Colonic mucosa (tissue), 4 donors: ENCODE measurements around the gene HSH2D. TPM values are rescaled to one million over a fixed set of nuclear protein-coding genes. Genes with fewer than 3 reads are reported as not detected.

Experiments
- DNase-seq: peaks from one replicate; pipeline ENCODE4 v3.0.0-alpha.2; 2020
- H3K27ac ChIP-seq: fragments of 200-600 bp; one replicate; pipeline ENCODE4 v1.8.0; 2021
- H3K27me3 ChIP-seq: fragments of 200-600 bp; one replicate; pipeline ENCODE4 v1.8.0; 2021
- H3K36me3 ChIP-seq: fragments of 200-600 bp; one replicate; pipeline ENCODE4 v1.8.0; 2021
- H3K4me1 ChIP-seq: fragments of 200-600 bp; one replicate; pipeline ENCODE4 v1.8.0; 2021; ENCODE audit warnings: mild to moderate bottlenecking
- H3K4me3 ChIP-seq: fragments of 200-600 bp; one replicate; pipeline ENCODE4 v1.8.0; 2021
- H3K9ac ChIP-seq, 2 donors: one replicate each; pipeline ENCODE4 v1.7.0; 2013; ENCODE audit warnings: control low read depth in 2 of 2, low read depth in 2 of 2, low read length in 2 of 2
- H3K9me3 ChIP-seq: fragments of 200-600 bp; one replicate; pipeline ENCODE4 v1.8.0; 2021
- intact Hi-C: fragments of 100-400 bp; cut with DNase I; formaldehyde crosslinking; loops from one replicate; pipeline ENCODE4 v1.14.1; 2022
- total RNA-seq, 2 donors: library from RNA; stranded (reverse); fragmentation: NEBNext Ultra II Directional in 1 of 2; extraction: Animal tissue kit (Norgen Biotek cat#: 25700) in 1 of 2; gene quantifications; one replicate each; pipeline ENCODE4 v1.2.1, GENCODE V29; 2021
- TF ChIP-seq, protein P1 (sequence below): fragments of 200-600 bp; IDR thresholded peaks from one replicate; pipeline ENCODE4 v1.8.0; 2022; ENCODE audit warnings: antibody characterized with exemption, mild to moderate bottlenecking
- donor health status: healthy.
- donor health status: DM: no; HTN: no; CAD: no.
- donor health status: DM: no; HTN: no; CAD: no.

Gene HSH2D
- total RNA-seq, 2 donors from 2014 or later, result 13.5 to 14.0 TPM

GRCh38 chr19:16207063-16207462, 63.6 kb downstream of the HSH2D start:
- DNase-seq, result no peak
- H3K9me3 ChIP-seq, result no peaks in the 10 kb centered on the region
- H3K27me3 ChIP-seq, result no peaks in the 10 kb centered on the region
- H3K36me3 ChIP-seq, result no peaks in the 10 kb centered on the region
- H3K9ac ChIP-seq, result no peak overlapping the region
- TF ChIP-seq, protein P1, sequence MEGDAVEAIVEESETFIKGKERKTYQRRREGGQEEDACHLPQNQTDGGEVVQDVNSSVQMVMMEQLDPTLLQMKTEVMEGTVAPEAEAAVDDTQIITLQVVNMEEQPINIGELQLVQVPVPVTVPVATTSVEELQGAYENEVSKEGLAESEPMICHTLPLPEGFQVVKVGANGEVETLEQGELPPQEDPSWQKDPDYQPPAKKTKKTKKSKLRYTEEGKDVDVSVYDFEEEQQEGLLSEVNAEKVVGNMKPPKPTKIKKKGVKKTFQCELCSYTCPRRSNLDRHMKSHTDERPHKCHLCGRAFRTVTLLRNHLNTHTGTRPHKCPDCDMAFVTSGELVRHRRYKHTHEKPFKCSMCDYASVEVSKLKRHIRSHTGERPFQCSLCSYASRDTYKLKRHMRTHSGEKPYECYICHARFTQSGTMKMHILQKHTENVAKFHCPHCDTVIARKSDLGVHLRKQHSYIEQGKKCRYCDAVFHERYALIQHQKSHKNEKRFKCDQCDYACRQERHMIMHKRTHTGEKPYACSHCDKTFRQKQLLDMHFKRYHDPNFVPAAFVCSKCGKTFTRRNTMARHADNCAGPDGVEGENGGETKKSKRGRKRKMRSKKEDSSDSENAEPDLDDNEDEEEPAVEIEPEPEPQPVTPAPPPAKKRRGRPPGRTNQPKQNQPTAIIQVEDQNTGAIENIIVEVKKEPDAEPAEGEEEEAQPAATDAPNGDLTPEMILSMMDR, result no peak
- no peaks in the 10 kb centered on the region for H3K4me1 ChIP-seq
- H3K27ac ChIP-seq, result no peak overlapping the region
- intact Hi-C loops, result no loop called here
- H3K4me3 ChIP-seq, result no peak overlapping the region

DNA sequence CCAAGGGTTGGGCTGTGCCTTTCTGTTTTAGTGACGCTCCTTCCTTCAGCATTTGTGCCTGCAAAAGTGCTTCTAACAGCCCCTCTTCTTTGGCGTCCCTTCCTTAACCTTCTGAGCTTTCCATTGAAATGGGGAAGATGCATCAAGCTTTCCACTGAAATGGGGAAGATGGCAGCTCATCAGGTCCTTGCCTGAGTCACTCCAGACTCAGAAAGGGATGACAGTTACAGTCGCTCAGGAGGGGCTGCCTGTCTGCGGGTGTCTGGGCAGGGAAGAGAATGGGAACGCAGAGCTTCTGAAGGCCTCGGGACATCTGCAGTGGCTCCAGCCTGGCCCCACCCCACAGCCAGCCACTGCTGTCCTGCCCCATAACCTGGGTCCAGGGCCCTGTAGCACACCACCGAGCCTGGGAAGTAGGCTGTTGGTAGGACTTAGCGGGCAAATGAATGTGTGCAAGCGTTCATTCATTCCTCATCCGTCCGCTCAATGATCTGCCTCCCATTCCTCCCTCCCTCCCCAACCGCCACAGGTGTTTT, 64.1 kb downstream of the HSH2D start:
- no peaks in the 10 kb centered on the region for H3K27me3 ChIP-seq
- H3K27ac ChIP-seq, result no peak overlapping the region
- no peak overlapping the region for H3K9ac ChIP-seq
- no peak overlapping the region for H3K4me3 ChIP-seq
- H3K9me3 ChIP-seq, result no peaks in the 10 kb centered on the region
- intact Hi-C loops, result no loop called here
- no peak for DNase-seq
- TF ChIP-seq, protein P1, result no peak
- H3K36me3 ChIP-seq, result no peaks in the 10 kb centered on the region
- no peaks in the 10 kb centered on the region for H3K4me1 ChIP-seq

Other genes with a start within 250 kb of the HSH2D start
- 1 to 10 TPM; 3.9 to 7.0 TPM for gene CYP4F2, start 245.6 kb upstream of the HSH2D start, total RNA-seq
- 1 to 10 TPM; 6.7 to 8.1 TPM for gene CYP4F11, start 209.2 kb upstream of the HSH2D start, total RNA-seq
- gene OR10H4, start 194.7 kb upstream of the HSH2D start, total RNA-seq, result not detected
- 100 to 1,000 TPM; 261 to 388 TPM for gene TPM4, start 67.2 kb upstream of the HSH2D start, total RNA-seq
- gene RAB8A, start 31.8 kb upstream of the HSH2D start, total RNA-seq, result 100 to 1,000 TPM; 127 to 145 TPM
- gene CIB3, start 29.8 kb downstream of the HSH2D start, total RNA-seq, result not detected
- 10 to 100 TPM; 76.9 to 78.3 TPM for gene FAM32A, start 41.7 kb downstream of the HSH2D start, total RNA-seq
- gene AP1M1, start 54.2 kb downstream of the HSH2D start, total RNA-seq, result 10 to 100 TPM; 20.0 to 24.4 TPM
- gene KLF2, start 181.1 kb downstream of the HSH2D start, total RNA-seq, result 10 to 100 TPM; 12.9 to 18.7 TPM